Osteoblast (primary cell): ENCODE data around the gene IDUA. TPM values are rescaled to one million over a fixed set of nuclear protein-coding genes. Genes with fewer than 3 reads are reported as not detected.
A peak's percentile ranks its signal among the peaks of the same experiment; 100 is the strongest.
"Not testable (repeated sequence)": the region's sequence is repeated elsewhere in the genome, so short reads cannot be mapped to it uniquely, and the experiment has no call there.

Experiments used
- DNase-seq: peaks from one replicate; pipeline ENCODE4 v3.0.0; 2011; ENCODE audit warnings: low spot score, mixed read lengths; ENCODE audit not compliant: insufficient read length; ENCODE audit errors: missing footprints
- H2AFZ ChIP-seq: 2 replicates; pipeline ENCODE4 v1.6.0; 2011; ENCODE audit warnings: mild to moderate bottlenecking, low read length
- H3K27ac ChIP-seq: 2 replicates; pipeline ENCODE4 v1.5.1; 2011; ENCODE audit warnings: mild to moderate bottlenecking, low read depth, low read length, moderate library complexity
- H3K27me3 ChIP-seq: 2 replicates; pipeline ENCODE4 v1.6.0; 2012; ENCODE audit warnings: mild to moderate bottlenecking, control low read depth, inconsistent platforms, low read length, moderate library complexity; ENCODE audit not compliant: insufficient read depth
- H3K36me3 ChIP-seq: 2 replicates; pipeline ENCODE4 v1.5.1; 2011; ENCODE audit warnings: mild to moderate bottlenecking, low read length, control low read depth, moderate library complexity; ENCODE audit not compliant: insufficient read depth
- H3K4me1 ChIP-seq: 2 replicates; pipeline ENCODE4 v1.5.1; 2011; ENCODE audit warnings: mild to moderate bottlenecking, low read length, control low read depth, moderate library complexity; ENCODE audit not compliant: insufficient read depth
- H3K4me2 ChIP-seq: 2 replicates; pipeline ENCODE4 v1.6.0; 2011; ENCODE audit warnings: mild to moderate bottlenecking, low read length; ENCODE audit not compliant: insufficient read depth
- H3K4me3 ChIP-seq: fragments of 200-600 bp; sonication (generic); 3 replicates; pipeline ENCODE4 v1.5.1; 2012; ENCODE audit warnings: mild to moderate bottlenecking, low read length, inconsistent platforms; ENCODE audit not compliant: insufficient read depth
- H3K79me2 ChIP-seq: 2 replicates; pipeline ENCODE4 v1.6.0; 2012; ENCODE audit warnings: mild to moderate bottlenecking, low read length, control low read depth, inconsistent platforms; ENCODE audit not compliant: insufficient read depth
- H3K9me3 ChIP-seq: 2 replicates; pipeline ENCODE4 v1.5.1; 2011; ENCODE audit warnings: low read depth, low read length, control low read depth
- H4K20me1 ChIP-seq: 2 replicates; pipeline ENCODE4 v1.6.0; 2012; ENCODE audit warnings: mild to moderate bottlenecking, low read length, control low read depth; ENCODE audit not compliant: insufficient read depth
- CTCF ChIP-seq: IDR thresholded peaks from 2 replicates; pipeline ENCODE4 v1.5.1; 2011; ENCODE audit warnings: mild to moderate bottlenecking, low read depth, low read length, moderate library complexity; ENCODE audit errors: extremely low read depth
- total RNA-seq: library from RNA; depleted of rRNA; stranded (reverse); fragments of >200 nt; gene quantifications from 2 replicates; pipeline ENCODE4 v1.2.3, GENCODE V29; 2012

Gene IDUA
- total RNA-seq, result 23.0 and 26.4 TPM in 2 replicates

GRCh38 chr4:986879-987623 lies at the start of gene IDUA:
Gene IDUA (plus strand): TSS chr4:987044. CDS start chr4:987085, 41 bp downstream.
- no peaks in the 10 kb centered on the region for H3K9me3 ChIP-seq
- peak within 1 kb of the TSS; percentile 96 for H3K4me2 ChIP-seq
- no peaks in the 10 kb centered on the region for H3K27me3 ChIP-seq
- H4K20me1 ChIP-seq, result peaks cover 18% of the 10 kb centered on the region
- no peaks in the 10 kb centered on the region for H3K36me3 ChIP-seq
- TF ChIP-seq CTCF, result peak; percentile 31
- DNase-seq, result peak; percentile 99
- peak within 1 kb of the TSS; percentile 84 for H3K4me3 ChIP-seq
- peak within 1 kb of the TSS; percentile 97 for H2AFZ ChIP-seq
- H3K27ac ChIP-seq, result peak within 1 kb of the TSS; percentile 63
- H3K4me1 ChIP-seq, result peaks cover 23% of the 10 kb centered on the region
- peaks cover 9% of the 10 kb centered on the region for H3K79me2 ChIP-seq

GRCh38 chr4:939508-939907 lies 47.3 kb upstream of the IDUA start:
- H3K4me2 ChIP-seq, result not testable (repeated sequence)

GRCh38 chr4:945274-946102 lies 41.4 kb upstream of the IDUA start:
- Histone ChIP-seq H3K79me2 (no peaks in the 10 kb centered on the region), H3K4me1 (no peaks in the 10 kb centered on the region), H3K9me3 (no peaks in the 10 kb centered on the region), H3K4me2 (no peak overlapping the region), H2AFZ (no peak overlapping the region), H3K27ac (no peak overlapping the region), H4K20me1 (peaks cover 8% of the 10 kb centered on the region), H3K27me3 (no peaks in the 10 kb centered on the region), H3K36me3 (no peaks in the 10 kb centered on the region), H3K4me3 (no peak overlapping the region)
- peak; percentile 79 for DNase-seq
- TF ChIP-seq CTCF, result no peak

More at GRCh38 chr4:939508-939907, 47.3 kb upstream of the IDUA start:
- not testable (repeated sequence) for DNase-seq, H3K79me2 ChIP-seq, H2AFZ ChIP-seq, H3K27ac ChIP-seq, H3K4me1 ChIP-seq, H3K9me3 ChIP-seq, H3K36me3 ChIP-seq, H4K20me1 ChIP-seq, H3K27me3 ChIP-seq, H3K4me3 ChIP-seq

DNA sequence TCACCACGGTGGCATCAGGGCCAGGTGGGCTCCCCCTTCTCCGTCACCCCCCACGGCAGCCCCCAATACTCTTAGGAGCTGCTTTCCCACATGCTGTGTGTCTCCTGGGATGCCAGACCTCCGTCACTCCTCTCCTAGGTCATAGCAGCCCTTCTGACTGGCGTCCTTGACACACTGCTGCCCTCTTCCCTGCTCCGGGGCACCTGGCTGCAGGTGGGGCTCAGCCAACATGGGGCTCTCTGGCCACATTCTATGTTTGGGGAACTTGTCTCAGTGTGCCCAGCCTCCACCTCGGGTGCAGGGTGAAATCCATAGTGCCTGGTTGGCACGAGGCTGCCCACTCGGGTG lies 40.8 kb upstream of the IDUA start:
- Histone ChIP-seq H3K4me1 (no peaks in the 10 kb centered on the region), H3K27ac (no peak overlapping the region), H3K9me3 (no peaks in the 10 kb centered on the region), H3K79me2 (no peaks in the 10 kb centered on the region), H3K36me3 (no peaks in the 10 kb centered on the region), H2AFZ (no peak overlapping the region), H3K4me2 (no peak overlapping the region), H3K27me3 (no peaks in the 10 kb centered on the region), H4K20me1 (peaks cover 11% of the 10 kb centered on the region), H3K4me3 (no peak overlapping the region)
- TF ChIP-seq CTCF, result no peak
- no peak for DNase-seq
